HG02588 (cell line): Measurements from ENCODE around the gene DHRSX.
"Not testable (repeated sequence)": the region's sequence is repeated elsewhere in the genome, so short reads cannot be mapped to it uniquely, and the experiment has no call there.

Experiments
- ATAC-seq: cut with Tn5 transposase; IDR thresholded peaks from one replicate; pipeline ENCODE4 v1.9.1; 2021; ENCODE audit warnings: mild to moderate bottlenecking, moderate library complexity; ENCODE audit not compliant: unreplicated experiment

Gene DHRSX

GRCh38 chrX:2498781-2499302, 1.9 kb downstream of the DHRSX start:
- ATAC-seq, result no peak

DNA sequence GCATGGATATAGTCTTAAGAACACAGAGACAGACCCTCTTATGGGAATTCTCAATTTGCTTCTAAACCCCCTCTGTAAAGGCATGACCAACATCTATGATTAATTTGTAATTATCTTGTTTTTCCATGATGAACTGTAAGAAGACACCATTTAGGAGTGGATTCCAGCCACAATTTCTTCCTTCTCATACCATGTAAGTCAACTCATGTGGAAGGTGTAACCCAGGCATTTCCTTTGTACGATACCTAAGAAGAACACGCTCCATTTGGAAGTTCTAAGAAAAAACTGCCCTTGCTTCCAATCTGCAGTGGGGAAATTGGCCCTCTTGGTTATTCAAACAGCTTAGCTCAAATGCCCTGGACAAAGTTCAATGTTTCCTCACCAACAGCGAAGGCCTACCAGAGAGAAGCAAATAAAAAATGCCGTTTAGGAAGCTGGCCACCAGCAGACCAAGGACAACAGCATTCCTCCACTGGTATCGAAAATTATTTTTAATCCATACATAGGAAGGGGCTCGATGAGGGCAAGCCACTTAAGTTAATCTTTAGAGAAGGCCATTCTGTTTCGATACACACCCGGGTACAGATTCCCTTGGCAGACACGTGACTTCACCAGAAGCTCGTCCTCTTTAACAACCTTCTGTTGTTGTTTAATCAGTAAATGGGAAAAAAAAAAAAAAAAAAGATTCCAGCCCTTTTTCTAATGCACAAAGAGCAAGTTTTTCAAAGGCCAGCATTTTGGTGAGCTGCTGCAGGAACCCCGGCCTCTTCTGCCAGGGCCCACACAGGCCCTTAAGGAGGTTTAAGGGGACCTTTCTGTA, 2.6 kb downstream of the DHRSX start:
- no peak for ATAC-seq

GRCh38 chrX:2495595-2495994, 5.2 kb downstream of the DHRSX start:
- no peak for ATAC-seq

DNA sequence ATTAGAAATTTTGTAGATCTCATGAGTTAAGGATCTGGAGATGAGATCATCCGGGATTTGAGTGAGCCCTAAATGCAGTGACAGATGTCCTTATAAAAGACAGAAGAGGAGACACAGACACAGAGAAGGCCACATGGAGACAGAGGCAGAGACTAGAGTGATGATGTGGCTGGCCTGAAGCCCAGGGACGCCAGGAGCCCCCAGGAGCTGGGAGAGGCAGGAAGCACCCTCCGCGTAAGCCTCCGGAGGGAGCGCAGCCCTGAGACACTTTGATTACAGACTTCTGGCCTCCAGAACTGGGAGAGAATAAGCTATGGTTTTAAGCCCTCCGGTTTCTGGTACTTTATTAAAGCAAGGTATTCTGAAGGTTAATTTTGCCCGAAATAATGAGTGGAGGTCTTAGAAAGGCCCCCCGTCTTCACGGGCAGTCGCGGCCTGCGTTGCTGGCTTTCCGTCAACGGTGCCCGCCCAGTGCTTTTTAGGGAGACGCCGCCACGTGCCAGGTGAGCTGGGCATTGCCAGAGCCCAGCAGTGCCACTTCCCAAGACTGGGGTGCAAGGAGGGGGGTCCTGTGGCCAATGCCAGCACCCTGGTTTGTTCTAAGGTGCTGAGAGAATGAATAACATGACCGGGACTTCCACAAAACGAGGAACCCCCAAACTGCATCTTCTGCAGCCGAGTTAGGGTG, 8.1 kb downstream of the DHRSX start:
- ATAC-seq, result no peak

- ATAC-seq, result no peak
These were observed 10.1 kb downstream of the DHRSX start for GRCh38 chrX:2490634-2491033.

DNA sequence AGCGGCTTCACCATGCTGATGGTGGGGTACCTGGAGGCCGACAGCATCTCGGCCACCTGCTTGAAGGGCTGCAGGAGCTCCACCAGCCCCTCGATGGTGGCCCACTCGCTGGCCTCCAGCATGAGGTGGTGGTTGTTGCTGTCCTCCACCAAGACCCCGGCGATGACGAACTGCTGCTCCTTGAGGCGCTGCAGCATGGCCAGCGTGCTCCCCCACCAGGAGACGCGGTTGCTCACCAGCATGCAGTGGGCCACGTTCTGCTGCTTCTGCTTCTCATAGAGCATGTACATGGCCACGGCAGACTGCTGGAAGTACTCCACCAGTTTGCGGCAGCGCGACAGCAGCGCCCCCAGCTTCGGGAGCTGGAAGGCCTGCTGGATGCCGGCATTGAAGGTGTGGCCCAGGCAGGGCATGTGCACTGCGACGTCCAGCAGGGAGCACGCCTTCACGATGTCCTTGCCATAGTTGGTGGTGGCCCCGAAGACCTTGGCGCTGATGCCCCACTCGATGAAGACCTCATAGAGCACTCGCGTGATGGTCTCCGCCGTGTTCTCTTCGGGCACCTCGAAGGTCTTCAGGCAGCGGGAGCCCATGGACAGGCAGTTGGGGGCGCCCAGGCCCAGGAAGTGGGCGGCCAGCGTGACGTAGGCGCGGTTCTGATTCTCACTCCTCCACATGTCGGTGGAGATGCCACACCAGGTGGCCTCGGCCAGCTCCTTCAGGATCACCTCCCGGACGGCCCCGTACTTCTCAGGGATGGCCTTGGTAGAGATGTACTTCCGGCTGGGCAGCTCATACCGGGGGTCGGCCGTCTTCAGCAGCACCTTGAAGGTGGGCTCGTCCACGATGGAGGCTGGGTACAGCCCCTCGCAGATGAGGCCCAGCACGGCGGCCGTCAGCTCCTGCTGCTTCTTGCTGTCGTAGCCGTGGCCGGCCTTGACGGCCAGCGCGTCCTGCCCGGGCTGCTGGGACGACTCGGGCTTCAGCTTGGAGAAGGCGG, 11.0 kb downstream of the DHRSX start:
- no peak for ATAC-seq

- no peak for ATAC-seq
These were observed 12.0 kb downstream of the DHRSX start for GRCh38 chrX:2488621-2489285.

DNA sequence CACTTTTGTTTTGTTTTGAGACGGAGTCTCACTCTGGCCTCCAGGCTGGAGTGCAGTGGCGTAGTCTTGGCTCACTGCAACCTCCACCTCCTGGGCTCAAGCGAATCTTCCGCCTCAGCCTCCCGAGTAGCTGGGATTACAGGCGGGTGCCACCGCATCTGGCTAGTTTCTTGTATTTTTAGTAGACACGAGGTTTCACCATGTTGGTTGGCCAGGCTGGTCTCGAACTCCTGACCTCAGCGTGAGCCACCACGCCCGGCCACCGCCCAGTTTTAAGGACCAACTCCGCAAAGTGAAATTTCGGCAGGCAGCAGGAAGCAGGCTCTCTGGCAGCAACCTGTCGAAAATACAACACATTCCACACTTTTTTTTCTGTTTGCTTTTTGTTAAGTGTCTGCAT, 13.4 kb downstream of the DHRSX start:
- ATAC-seq, result no peak

DNA sequence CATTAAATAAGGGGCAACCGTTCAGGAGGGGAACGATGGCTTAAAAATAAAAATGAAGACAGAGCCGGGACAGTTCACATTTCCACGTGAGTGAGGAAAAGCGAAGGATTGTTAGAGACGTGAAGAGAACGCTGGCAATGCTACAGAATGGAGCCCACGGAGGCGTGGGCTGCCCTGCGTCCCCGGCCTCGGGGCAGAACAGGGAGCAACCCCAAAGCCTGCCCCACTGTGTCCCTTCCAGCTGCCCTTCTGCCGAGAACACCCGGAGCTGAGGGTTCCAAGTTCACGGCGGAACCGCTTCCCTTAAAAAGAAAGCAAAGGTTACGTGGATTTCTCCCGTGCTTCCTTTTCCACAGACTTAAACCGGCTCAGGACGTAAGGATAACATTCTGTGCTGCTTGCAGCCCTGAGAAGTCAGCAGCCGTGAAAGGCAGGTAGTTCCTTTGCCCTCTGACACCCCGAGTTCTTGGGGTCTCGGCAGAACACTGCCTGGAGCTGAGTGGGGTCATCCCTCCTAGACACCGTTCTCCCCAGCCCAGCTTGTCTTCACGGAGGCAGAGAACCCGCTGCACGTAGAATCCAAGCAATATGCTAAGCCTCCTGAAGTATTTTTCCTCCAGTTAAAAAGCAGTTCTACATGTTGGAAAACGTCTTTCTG, 14.2 kb downstream of the DHRSX start:
- ATAC-seq, result no peak

GRCh38 chrX:2485789-2486345, 14.9 kb downstream of the DHRSX start:
- ATAC-seq, result no peak

GRCh38 chrX:2484721-2485648, 15.8 kb downstream of the DHRSX start:
- ATAC-seq, result no peak

DNA sequence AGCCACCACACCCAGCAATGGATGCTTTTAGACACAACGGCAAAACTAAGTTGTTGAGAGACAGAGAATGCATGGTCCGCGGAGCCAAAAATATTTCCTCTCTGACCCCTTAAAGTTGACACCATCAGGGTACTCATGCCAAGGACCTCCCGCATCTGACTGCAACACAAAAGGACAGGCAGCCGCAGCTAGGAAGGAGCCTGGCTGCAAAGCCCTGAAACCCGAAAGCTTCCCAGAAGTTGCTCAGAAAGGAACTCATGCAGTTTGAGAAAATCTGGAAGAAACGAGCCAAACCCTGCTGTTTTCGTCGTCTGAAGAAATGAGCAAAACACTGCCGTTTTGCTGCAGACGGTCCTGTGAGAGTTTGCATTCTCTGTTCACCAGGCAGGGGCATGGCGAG, 16.5 kb downstream of the DHRSX start:
- ATAC-seq, result no peak

- ATAC-seq, result no peak
These were observed 17.2 kb downstream of the DHRSX start for GRCh38 chrX:2483398-2484060.

- not testable (repeated sequence) for ATAC-seq
These were observed 19.2 kb downstream of the DHRSX start for GRCh38 chrX:2481597-2481996.

GRCh38 chrX:2479982-2480381, 20.8 kb downstream of the DHRSX start:
- ATAC-seq, result not testable (repeated sequence)

- ATAC-seq, result no peak
These were observed 21.4 kb downstream of the DHRSX start for GRCh38 chrX:2479420-2479780.

- no peak for ATAC-seq
These were observed 22.0 kb downstream of the DHRSX start for GRCh38 chrX:2478546-2479419.
